ENCODE measurements around the gene EDIL3. TPM values are rescaled to one million over a fixed set of nuclear protein-coding genes. Genes with fewer than 3 reads are reported as not detected.

The EDIL3 gene
- total RNA-seq, 1 experiment from 2014 or later, result 0.32 TPM

DNA sequence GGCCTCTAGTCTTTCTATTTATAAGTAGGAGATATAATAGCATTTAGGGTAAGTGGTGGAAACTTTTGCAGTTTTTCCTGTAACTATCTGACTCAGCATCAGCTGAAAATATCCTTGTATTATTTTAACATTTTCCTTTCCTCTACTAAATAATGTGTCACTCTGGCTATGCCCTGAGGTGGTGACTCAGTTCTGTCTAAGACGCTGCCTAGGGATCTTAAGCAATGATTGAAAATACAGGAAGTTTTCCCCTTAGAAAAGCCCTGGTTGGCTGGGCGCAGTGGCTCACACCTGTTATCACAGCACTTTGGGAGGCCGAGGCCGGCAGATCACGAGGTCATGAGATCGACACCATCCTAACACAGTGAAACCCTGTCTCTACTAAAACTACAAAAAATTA is 9.3 kb upstream of the EDIL3 start:
- Histone ChIP-seq H3K79me2 (ENCODE audit: insufficient read depth, low read length) (no peaks in the 10 kb centered on the region), H2AFZ (ENCODE audit: low read depth, low read length, poor library complexity, severe bottlenecking) (no peak overlapping the region), H3K9ac (ENCODE audit: low read length) (no peak overlapping the region), H3K9me2 (ENCODE audit: insufficient read depth) (no peaks in the 10 kb centered on the region; the same call in 1 of the 2 replicates), H3K4me1 (ENCODE audit: control insufficient read depth in 1 of 2, insufficient read depth in 2 of 2, low read length in 2 of 2) (peaks cover 0 to 6% of the 10 kb centered on the region in 2 experiments; a peak in 1 of 4 replicates), H3K27me3 (ENCODE audit: insufficient read depth, low read length) (no peaks in the 10 kb centered on the region), H3K4me2 (ENCODE audit: low read length) (no peak overlapping the region), H3K4me3 (replicated peaks in 1 of 2; ENCODE audit: low read depth in 1 of 2, low read length in 2 of 2) (no peak overlapping the region), H3K9me3 (ENCODE audit: control insufficient read depth in 1 of 2, insufficient read depth in 1 of 2, low read depth in 1 of 2, low read length in 2 of 2) (no peaks in the 10 kb centered on the region), H4K20me1 (ENCODE audit: insufficient read depth) (no peaks in the 10 kb centered on the region), H3K27ac (ENCODE audit: low read depth, low read length) (no peak overlapping the region), H3K36me3 (ENCODE audit: control insufficient read depth in 1 of 2, insufficient read depth in 2 of 2, low read length in 2 of 2) (no peaks in the 10 kb centered on the region)
- POLR2A ChIA-PET, result no interaction called here
- BruUV-seq (replicated peaks), result no TSS peak
- ATAC-seq, result peak; percentile 57
- intact Hi-C loops (cut with micrococcal nuclease), result no loop called here
- CTCF ChIA-PET, result no interaction called here
- peak; percentile 29 for DNase-seq (ENCODE audit: low read depth, low spot score)
- TF ChIP-seq RAD21 (IDR thresholded peaks at IDR 0.05; ENCODE audit: low read depth) (no peak), CBX3 (IDR thresholded peaks at IDR 0.05; ENCODE audit: low read depth) (peak; percentile 27; the same call in 1 of the 2 replicates), JUND (IDR thresholded peaks at IDR 0.05) (peak; percentile 42), CTCF (IDR thresholded peaks at IDR 0.05 in 2 of 3, conservative IDR thresholded peaks at IDR 0.05 in 1 of 3; ENCODE audit: borderline replicate concordance in 1 of 3, insufficient read depth in 1 of 3, low read depth in 2 of 3, low read length in 2 of 3) (0 out of 6 replicates have a peak, but pooled peaks of 1 of the 3 experiments have one; percentile 8), CEBPB (IDR thresholded peaks at IDR 0.05; ENCODE audit: low read depth) (peak; percentile 67), EZH2 (IDR thresholded peaks at IDR 0.05) (no peak), SP1 (IDR thresholded peaks at IDR 0.05; ENCODE audit: low read depth) (peak; percentile 50; the same call in 1 of the 2 replicates), FOSL1 (IDR thresholded peaks at IDR 0.05; ENCODE audit: low read depth) (peak; percentile 46; the same call in 1 of the 2 replicates)
- TF ChIP-seq, protein P1, sequence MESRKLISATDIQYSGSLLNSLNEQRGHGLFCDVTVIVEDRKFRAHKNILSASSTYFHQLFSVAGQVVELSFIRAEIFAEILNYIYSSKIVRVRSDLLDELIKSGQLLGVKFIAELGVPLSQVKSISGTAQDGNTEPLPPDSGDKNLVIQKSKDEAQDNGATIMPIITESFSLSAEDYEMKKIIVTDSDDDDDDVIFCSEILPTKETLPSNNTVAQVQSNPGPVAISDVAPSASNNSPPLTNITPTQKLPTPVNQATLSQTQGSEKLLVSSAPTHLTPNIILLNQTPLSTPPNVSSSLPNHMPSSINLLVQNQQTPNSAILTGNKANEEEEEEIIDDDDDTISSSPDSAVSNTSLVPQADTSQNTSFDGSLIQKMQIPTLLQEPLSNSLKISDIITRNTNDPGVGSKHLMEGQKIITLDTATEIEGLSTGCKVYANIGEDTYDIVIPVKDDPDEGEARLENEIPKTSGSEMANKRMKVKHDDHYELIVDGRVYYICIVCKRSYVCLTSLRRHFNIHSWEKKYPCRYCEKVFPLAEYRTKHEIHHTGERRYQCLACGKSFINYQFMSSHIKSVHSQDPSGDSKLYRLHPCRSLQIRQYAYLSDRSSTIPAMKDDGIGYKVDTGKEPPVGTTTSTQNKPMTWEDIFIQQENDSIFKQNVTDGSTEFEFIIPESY (IDR thresholded peaks at IDR 0.05; ENCODE audit: extremely low read depth, insufficient replicate concordance, low read length), result no peak
- RAD21 ChIA-PET (ENCODE audit: low non-redundant PET in 1 of 2, low total read pairs in 2 of 2, uncharacterized antibody in 2 of 2, unreplicated experiment in 2 of 2), result no interaction called here

Measured in HCT116 (cell line).